Activated CD4-positive, CD25-positive, alpha-beta regulatory T cell treated with anti-CD3 and anti-CD28 coated beads, Interleukin-2, amount 50 U/mL, for 72 hours (primary cell): ENCODE measurements around the gene NCEH1.

Source experiments
- DNase-seq: peaks from one replicate; pipeline ENCODE4 v3.0.0; 2021

NCEH1 gene

DNA sequence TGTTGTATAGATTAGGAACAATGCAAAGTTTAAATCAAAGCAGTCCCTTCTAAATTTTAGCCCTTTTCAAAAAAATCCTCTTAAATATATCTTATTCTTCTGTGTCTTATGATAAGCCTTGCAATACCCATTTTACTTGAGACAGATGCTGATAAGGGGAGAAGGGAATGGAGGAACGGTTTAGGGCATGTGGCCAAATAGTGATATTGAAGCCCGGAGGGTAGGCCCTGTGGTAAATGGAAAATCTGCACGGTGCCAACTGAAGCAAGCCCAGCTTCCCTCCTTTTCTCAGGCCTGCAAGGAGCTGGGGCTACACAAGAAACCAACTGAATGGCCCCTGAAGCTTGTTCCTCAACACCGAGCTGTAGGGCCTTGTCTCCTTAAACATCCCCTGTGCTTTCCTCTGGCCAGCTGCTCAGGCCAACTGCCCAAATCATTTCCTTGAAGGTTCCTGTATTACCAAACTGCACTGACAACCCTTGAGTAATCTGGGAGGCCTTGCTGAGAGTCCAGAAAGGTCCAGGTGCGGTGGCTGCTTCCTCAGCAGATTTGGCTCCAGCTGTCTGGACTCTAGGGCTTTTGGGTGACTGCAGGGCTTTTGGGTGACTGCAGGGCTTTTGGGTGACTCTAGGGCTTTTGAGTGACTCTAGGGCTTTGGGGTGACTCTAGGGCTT, 67.2 kb downstream of the NCEH1 start:
- no peak for DNase-seq

DNA sequence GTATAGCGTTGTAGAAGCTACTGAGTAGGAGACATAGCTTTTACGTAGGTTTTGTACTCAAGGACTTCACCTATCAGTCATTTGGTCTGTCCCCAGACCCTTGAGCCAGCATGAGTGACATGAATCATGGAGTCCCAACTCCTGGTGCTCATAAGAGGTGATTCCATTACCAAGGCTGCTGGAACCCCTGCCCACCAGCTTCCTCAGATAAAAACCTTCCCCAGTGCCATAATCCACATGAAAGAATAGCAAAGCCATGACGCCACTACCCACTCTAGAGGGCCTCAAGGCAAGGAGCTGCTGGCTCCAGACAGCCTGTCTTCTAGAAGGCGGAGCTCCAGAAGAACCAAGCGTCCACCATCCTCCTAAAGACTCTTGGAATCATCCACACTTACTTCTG, 69.6 kb downstream of the NCEH1 start:
- DNase-seq: no peak

DNA sequence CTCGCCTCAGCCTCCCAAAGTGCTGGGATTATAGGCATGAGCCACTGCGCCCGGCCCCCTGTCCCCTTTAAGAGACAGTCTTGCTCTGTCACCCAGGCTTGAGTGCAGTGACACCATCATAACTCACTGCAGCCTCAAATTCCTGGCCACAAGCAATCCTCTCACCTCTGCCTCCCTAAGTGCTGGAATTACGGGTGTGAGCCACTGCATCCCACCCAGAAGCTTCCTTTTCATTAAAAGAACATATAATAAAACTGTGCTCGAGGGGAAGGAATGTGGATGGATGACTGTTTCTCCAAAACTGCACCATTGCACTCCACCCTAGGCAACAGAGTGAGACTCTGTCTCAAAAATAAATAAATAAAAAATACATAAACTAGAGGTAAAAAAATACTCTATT, 70.1 kb downstream of the NCEH1 start:
- no peak for DNase-seq

DNA sequence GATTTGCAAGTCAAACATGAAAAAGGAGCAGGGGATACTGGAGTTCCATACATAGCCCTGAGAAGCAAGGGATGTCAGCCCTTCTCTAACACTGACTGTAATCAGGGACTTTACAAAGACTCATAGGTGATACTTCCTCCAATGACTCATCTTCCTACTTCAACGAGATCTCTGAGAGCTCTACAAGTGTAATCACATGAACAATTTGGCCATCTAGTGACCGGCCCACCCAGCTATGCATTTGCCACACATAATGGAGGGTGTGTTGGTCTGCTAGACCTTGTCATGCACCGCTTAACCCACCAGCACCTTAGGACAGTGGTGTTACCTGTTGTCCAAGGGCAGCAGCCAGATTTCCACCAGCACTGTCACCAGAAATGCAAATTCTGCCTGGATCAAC, 75.3 kb downstream of the NCEH1 start:
- no peak for DNase-seq

DNA sequence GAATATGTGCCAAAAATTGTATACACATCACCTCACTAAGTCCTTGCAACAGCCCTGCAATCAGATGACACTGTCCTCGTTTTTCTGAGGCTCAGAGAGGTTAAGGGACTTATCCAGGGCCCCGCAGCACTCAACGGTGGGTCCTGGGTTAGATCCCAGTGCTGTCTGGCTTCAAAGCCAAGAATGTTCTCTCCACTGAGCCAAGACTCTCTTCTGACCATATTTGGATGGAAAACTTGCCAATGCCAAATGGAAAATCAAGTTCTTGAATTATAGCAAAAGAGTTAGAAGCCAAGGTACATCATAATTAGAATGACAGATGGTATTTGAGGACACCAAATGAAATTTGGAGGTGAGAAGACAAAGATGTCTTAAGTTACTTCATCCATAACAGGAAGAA, 75.9 kb downstream of the NCEH1 start:
- DNase-seq: no peak

DNA sequence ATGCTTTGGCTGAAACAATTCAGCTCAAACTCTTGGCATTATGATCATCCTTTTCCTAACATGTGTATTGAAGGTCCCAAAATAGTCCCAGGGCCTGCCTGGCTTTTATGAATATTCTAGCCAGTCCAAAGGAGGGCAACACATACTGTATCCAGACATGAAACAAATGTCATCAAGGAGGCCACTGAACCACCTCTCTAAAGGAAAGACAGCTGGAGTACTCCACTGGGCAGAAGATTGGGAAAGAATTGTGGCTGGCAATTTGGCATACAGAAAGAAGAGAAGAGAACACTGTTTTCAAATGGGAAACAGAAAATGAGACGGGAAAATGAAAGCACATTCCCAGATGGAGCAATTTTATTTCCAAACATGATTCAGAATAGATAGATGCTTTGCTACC, 80.6 kb downstream of the NCEH1 start:
- no peak for DNase-seq

DNA sequence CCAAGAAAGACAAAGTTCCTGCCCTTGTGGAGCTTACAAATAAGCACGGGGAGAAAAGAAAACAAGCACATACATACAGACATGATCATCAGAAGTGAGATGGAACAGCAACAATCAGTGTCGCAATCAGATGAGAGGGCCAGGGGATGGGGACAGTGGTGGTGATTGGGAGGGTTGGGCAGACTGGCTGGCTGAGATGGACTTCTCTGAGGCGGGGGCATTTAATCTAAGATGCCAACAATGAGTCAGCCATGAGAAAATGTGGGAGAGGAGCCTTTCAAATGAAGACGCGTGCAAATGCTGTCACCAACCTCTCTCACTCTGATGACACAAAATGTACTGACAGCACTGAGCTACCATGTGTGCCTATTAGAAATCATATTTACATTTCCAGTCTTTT, 81.4 kb downstream of the NCEH1 start:
- no peak for DNase-seq

DNA sequence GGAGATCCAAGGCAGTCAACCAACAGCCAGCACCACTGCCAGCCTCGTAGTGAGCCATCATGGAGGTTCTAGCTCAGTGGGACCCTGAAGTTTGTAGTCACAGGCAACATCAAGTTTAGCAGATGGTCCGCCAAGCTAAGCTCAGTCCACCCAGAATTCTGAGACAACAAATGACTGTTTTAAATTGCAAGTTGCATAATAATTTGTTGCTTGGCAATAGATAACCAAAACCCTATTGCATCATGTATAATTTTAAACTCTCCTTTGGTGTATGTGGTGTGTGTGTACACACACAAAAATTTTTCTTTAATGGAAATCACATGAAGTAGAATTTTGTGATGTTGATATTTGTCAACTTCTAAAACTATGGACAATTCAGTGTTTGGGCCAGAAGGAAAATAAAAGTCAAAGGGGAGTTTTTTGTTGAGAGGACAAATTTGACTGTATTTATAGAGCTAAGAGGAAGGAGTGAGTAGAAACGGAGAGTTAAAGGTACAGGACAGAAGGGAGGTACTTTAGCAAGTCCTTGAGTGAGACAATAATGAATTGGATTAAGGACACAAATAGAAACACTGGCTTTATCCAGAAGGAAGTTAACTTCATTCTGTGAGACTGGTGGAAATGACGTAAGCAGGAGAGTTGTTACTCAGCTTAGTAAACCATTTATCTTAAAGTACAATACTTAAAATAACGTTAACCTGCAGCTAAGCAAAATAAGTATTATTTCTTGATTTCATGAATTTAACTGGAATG, 83.6 kb downstream of the NCEH1 start:
- DNase-seq: no peak

DNA sequence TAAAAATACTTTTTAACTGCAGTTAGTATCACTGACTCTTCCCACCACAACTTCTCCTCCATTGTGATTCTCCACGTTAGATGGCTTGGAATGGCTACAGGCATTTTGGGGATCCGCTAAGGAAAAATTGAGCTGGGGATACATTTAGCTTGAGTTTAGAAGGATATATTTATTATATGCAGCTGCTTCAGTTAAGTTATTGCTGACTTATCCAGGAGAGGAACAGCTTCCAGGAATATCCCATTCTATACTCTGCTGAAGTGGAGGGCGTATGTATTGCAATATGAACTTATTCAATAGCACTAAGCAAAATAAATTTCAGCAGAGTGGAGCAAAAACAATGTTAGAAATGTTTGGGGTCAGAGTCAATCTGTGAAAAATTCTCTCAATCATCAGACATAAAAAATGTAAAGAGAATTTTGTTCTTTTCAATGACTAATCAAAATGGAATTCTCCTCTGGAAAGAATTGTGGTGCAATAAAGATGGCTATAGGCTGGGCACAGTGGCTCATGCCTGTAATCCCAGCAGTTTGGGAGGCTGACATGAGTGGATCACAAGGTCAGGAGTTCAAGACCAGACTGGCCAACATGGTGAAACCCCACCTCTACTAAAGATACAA, 84.7 kb downstream of the NCEH1 start:
- DNase-seq: no peak

DNA sequence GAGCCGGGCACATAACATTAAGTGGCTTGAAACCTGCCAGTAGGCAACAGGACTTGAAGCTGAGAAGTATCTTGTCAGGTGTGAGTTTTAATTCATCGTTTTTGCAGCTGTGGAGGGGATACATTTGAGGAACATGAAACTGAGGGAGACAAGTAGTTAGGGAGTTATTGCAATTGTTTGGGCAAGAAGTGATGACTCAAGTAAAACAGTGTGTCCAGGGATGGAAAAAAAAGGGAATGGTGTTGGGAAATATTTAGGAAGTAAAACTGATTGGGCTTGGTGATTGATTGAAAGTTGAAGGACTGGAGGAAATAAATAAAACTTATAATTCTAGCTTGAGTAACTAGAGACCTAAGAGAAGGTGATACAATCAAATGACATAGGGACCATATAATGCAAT, 85.5 kb downstream of the NCEH1 start:
- DNase-seq: no peak

DNA sequence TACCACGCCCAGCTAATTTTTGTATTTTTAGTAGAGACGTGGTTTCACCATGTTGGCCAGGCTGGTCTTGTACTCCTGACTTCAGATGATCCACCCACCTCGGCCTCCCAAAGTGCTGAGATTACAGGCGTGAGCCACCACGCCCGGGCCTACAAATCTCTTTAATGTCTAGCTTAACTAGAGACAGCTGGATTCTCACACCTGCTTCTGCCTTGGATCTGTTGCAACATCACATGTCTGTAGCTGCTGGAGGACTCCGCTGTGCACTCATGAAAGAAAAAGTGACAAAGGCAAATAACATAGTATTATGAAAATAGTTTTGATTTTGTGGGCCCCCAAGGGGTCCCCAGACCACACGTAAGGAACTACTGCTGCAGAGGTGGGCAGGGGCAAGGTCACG, 85.9 kb downstream of the NCEH1 start:
- no peak for DNase-seq

DNA sequence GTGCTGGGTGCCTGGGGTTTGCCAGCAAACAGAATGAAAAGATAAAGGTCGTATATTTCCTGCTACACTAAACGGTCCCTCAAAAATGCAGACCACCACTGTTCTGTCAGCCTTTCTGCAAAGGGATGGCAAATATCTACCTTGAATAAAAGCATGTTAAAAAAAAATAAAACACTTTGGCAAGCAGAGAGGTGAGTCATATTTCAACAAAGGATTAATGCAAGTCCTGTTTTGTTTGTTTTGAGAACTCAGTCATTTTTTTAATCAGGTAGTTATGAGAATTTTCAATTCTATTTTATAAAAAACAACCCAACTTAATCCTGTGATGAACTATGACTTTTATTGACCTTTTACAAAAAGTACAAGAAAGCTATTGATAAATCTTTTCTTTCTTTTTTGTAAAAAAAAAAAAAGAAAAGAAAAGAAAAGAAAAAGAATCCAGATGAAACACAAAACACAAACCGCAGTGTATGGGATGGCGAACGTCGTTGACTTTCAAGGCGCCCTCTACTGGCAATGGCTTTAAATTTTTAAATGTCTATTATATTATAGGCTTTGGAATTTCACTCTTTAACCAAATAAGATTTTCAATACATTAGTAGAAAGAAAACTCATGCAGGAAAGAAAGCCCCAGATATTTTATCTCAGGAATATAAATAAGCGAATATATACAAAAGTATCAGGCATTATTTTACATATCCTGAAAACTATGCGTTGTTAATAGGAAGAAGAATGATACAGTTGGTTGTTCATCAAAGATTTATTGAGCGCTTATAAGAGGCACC, 87.8 kb downstream of the NCEH1 start:
- DNase-seq: peak; percentile 40

DNA sequence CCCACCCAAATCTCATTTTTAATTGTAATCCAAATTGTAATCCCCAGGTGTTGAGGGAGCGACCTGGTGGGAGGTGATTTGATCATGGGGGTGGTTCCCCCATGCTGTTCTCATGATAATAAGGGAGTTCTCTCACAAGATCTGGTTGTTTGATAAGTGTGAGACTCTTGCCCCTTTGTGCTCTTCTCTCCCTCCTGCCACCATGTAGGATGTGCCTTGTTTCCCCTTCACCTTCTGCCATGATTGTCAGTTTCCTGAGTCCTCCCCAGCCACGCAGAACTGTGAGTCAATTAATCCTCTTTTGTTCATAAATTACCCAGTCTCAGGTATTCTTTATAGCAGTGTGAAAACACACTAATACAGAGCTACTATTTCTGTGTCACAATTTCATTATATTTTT, 88.7 kb downstream of the NCEH1 start:
- no peak for DNase-seq

DNA sequence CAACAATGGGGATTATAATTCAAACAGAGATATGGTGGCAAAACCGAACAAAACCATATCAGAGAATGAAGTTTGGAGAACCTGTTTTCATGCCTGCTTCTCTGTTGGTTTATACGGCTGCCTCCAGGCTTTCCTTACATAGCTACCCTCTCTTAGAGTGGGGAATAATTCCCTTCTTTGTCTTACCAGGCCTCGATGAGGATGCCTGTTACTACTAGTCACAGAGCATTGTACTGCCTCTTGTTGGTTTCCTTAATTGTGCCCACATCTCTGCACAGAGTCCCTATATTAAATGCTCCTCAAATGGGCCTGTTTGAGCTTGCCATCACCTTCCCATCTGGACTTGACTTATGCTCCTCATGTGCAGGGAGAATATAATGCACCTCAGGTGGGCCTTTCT, 92.9 kb downstream of the NCEH1 start:
- DNase-seq: no peak

DNA sequence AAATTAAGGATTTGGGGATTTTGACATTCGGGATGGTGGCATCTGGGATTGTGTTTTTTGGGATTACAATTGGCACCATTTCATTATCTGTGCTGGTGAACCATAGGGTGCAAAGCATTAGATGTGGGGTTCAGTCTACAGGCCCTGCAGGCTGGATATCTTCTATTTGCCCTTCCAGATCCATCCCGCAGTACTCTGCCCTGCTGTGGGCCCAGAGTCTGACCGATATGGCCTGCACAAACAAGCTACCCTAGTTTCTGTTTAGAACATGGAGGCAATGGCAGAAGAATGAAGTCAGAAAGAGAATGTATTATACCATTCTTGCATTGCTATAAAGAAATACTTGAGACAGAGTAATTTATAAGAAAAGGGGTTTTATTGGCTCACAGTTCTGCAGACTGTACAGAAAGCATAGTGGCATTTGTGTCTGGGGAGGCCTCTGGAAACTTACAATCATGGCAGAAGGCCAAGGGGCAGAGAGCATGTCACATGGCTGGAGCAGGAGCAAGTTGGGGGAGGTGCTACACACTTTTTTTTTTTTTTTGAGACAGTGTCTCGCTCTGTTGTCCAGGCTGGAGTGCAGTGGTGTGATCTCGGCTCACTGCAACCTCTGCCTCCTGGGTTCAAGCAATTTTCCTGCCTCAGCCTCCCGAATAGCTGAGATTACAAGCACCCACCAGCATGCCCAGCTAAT, 93.7 kb downstream of the NCEH1 start:
- DNase-seq: no peak

DNA sequence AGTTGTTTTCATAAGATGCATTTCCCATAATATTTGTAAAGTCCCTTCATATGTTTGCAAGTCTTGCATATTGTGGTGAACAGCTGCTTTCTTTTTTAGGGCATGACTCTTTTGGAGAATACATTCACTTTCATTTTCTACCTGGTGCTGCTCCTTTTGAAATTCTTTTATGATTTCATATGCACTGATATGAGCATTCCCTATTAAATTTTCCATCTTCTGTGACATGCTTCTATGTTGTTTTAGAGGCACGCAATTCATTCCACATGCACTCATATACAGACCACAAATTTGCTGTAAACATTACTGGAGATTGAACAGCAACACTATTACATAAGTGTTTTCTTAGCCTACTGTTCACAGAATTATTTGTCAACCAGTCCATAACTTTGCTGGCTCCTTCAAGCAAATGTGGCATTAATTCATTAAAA, 94.8 kb downstream of the NCEH1 start:
- DNase-seq: no peak

DNA sequence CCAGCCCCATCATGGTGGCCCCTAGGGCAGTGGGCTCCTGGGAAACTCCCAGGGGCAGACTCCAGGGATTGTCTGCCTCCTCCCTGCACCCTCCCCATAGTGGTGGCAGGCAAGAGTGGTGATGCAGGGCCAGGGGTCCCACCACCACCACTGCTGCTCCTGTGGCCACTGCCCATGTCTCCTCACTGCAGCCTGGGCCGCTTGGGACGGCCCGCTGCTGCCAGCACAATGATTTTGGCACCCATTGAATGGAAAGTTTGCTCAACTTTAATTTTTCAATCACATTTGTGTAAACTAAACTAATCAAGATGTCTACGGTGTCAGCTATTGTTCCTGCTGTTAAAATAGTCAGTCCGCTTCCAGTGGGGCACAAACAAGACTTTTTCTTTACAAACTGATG, 95.6 kb downstream of the NCEH1 start:
- no peak for DNase-seq

DNA sequence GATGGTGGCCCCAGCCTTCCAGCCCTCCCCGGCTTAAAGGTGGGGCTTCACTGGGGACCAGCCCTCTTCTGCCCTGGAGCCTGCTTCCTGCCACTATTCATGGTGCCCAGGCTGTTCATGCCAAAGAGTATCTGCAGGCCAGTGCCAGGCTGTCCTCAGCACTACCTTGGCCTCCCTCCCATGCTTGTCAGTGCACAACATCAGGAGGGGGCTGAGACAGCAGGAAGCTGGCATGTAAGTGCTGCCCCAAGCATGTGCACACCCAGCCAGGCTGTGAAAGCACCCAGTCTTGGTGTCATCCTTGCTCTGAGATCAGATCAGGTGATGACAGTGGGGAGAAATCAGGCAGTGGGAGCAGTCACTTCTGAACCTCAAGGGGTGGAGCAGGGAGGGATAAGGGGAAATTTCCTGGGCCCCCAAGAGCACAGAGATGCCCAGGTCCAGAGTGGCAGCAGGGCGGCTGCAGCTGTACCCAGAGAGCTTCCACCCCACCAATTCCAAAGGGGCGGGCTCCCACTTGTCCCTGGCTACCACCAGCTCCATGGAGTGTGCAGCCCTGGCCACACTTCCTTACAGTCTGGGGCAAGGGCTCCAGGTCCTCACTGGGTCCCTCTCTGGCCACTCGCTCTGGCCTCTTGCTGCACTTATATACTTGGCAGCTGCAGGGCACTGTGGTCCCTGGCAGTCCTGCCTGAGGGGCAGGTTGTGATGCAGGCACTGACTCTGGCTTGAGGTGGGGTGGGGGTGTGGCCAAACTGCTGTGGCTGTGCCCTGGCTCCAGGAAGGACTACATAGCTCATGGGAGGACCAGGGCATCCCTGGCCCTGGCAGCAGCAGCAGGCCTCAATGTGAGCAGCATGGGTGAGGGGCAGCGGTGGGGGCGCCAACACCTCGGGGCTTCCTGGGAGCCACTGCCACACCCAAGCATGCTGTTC, 96.3 kb downstream of the NCEH1 start:
- no peak for DNase-seq

DNA sequence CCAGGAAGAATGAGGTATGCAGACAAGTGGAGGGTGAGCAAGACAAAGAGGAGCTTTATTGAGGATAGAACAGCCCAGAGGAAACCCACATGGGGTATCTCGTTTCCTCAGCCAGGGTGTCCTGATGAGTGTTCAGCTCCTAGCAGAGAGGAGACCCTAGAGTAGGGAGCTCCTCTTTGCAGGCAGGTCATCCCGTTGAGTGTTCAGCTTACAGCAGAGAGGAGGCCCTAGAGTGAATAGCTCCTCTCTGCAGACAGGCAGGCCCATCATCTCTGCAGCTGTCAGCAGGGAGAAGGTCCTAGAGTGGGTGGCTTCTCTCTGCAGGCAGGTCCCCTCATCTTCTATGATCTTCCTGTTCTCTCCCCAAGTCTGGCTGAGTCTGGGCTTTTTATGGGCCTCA, 97.0 kb downstream of the NCEH1 start:
- DNase-seq: no peak

DNA sequence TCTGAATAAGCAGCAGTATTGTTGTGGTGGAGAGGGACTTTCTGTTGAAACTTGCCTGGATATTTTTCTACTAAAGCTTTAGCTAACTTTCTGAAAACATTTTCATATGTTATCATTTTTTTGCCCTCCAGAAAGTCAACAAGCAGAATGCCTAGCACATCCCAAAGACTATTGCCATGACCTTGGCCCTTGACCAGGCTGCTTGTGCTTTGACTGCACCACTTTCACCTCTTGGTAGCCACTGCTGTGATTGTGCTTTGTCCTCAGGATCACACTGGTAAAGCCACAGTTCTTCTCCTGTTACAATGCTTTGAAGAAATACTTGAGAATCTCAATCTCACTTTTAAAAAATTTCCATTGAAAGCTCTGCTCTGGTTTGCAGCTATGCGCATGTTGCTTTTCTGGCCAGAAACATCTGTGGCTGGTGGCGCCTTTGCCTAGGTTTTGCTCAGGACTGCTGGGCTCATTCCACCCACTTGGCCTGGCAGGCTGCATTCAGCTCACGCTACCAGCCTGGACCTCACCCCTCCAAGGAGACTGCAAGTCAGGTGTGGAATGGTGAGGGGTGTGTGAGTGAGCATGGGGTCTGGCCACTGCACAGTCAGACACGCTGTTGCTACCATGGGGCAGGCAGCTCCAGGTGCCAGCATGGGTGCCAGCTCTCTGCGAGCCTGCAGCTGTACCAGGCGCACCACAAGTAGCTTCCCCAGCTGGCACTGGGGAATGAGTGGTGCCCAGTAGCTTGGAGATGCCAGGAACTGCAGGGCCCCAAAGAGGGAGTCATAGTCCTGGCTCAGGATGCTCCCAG, 97.8 kb downstream of the NCEH1 start:
- no peak for DNase-seq

DNA sequence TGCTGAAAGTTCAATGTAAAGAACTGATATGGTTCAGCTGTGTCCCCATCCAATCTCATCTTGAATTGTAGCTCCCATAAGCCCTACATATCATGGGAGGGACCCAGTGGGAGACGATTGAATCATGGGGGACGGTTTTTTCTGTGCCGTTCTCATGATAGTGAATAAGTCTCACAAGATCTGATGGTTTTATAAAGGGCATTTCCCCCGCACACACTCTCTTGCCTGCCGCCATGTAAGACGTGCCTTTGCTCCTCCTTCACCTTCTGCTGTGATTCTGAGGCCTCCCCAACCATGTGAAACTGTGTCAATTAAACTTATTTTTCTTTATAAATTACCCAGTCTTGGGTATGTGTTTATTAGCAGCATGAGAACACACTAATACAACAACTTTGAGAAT, 101.1 kb downstream of the NCEH1 start:
- no peak for DNase-seq
